DND-41 (cell line): ENCODE measurements around the gene MGAT5B.
A peak's percentile ranks its signal among the peaks of the same experiment; 100 is the strongest.

Experiments
- ATAC-seq: fragments of 200-7000 bp; cut with Tn5 transposase; 3 replicates; pipeline ENCODE4 v1.9.1; 2021; ENCODE audit warnings: low read depth; ENCODE audit not compliant: insufficient read depth
- DNase-seq: peaks from one replicate; pipeline ENCODE4 v3.0.0-alpha.2; 2020
- H2AFZ ChIP-seq: 2 replicates; pipeline ENCODE4 v1.6.0; 2012; ENCODE audit warnings: low read depth, low read length
- H3K27ac ChIP-seq: 2 replicates; pipeline ENCODE4 v1.5.1; 2012; ENCODE audit warnings: low read length, inconsistent platforms
- H3K27me3 ChIP-seq: fragments of 200-600 bp; sonication (generic); 2 replicates; pipeline ENCODE4 v1.6.0; 2012; ENCODE audit warnings: low read length, mild to moderate bottlenecking, inconsistent platforms; ENCODE audit not compliant: insufficient read depth, poor library complexity
- H3K36me3 ChIP-seq: 2 replicates; pipeline ENCODE4 v1.5.1; 2012; ENCODE audit warnings: low read length, inconsistent platforms; ENCODE audit not compliant: insufficient read depth
- H3K4me1 ChIP-seq: 2 replicates; pipeline ENCODE4 v1.5.1; 2012; ENCODE audit warnings: mild to moderate bottlenecking, low read length; ENCODE audit not compliant: insufficient read depth
- H3K4me2 ChIP-seq: 2 replicates; pipeline ENCODE4 v1.6.0; 2012; ENCODE audit warnings: mild to moderate bottlenecking, moderate library complexity, low read length, inconsistent platforms; ENCODE audit not compliant: insufficient read depth
- H3K4me3 ChIP-seq, 2 experiments: fragments of 200-600 bp in 1 of 2; shearing (Covaris generic) in 1 of 2; 2 replicates each; pipeline ENCODE4 v1.5.1; 2012 to 2016; ENCODE audit warnings: inconsistent platforms in 2 of 2, low read length in 2 of 2, mild to moderate bottlenecking in 2 of 2, low read depth in 1 of 2, moderate library complexity in 1 of 2
- H3K79me2 ChIP-seq: 2 replicates; pipeline ENCODE4 v1.6.0; 2012; ENCODE audit warnings: low read length, inconsistent platforms; ENCODE audit not compliant: insufficient read depth
- H3K9ac ChIP-seq: 2 replicates; pipeline ENCODE4 v1.6.0; 2012; ENCODE audit warnings: low read depth, mild to moderate bottlenecking, inconsistent platforms, low read length, moderate library complexity
- H3K9me3 ChIP-seq: 2 replicates; pipeline ENCODE4 v1.5.1; 2012; ENCODE audit warnings: low read length, moderate library complexity, mild to moderate bottlenecking, inconsistent platforms; ENCODE audit not compliant: insufficient read depth, severe bottlenecking
- H4K20me1 ChIP-seq: 2 replicates; pipeline ENCODE4 v1.6.0; 2012; ENCODE audit warnings: low read length; ENCODE audit not compliant: insufficient read depth
- CTCF ChIP-seq: IDR thresholded peaks from 2 replicates; pipeline ENCODE4 v1.5.1; 2012; ENCODE audit warnings: borderline replicate concordance, low read length, moderate library complexity, mild to moderate bottlenecking; ENCODE audit not compliant: poor library complexity, severe bottlenecking; ENCODE audit errors: extremely low read depth
- EZH2 ChIP-seq: IDR thresholded peaks from 3 replicates; pipeline ENCODE4 v1.6.1; 2012; ENCODE audit warnings: borderline replicate concordance, low read depth, mild to moderate bottlenecking, moderate library complexity, low read length, inconsistent platforms; ENCODE audit not compliant: severe bottlenecking

MGAT5B gene

GRCh38 chr17:76886395-76886794 is 18.2 kb downstream of the MGAT5B start:
- no peaks in the 10 kb centered on the region for H3K4me1 ChIP-seq
- no peak overlapping the region for H3K9ac ChIP-seq
- H4K20me1 ChIP-seq = no peaks in the 10 kb centered on the region
- H3K36me3 ChIP-seq = no peaks in the 10 kb centered on the region
- no peak overlapping the region for H3K4me3 ChIP-seq
- ATAC-seq (no peak), DNase-seq (no peak)
- no peaks in the 10 kb centered on the region for H3K27me3 ChIP-seq
- TF ChIP-seq CTCF (no peak), EZH2 (no peak)
- H3K4me2 ChIP-seq = no peak overlapping the region
- no peak overlapping the region for H3K27ac ChIP-seq
- no peaks in the 10 kb centered on the region for H3K9me3 ChIP-seq
- no peak overlapping the region for H2AFZ ChIP-seq
- H3K79me2 ChIP-seq = no peaks in the 10 kb centered on the region

GRCh38 chr17:76887802-76888201 is 19.6 kb downstream of the MGAT5B start:
- Histone ChIP-seq H3K4me2 (no peak overlapping the region), H2AFZ (no peak overlapping the region), H3K36me3 (no peaks in the 10 kb centered on the region), H3K27me3 (no peaks in the 10 kb centered on the region), H3K79me2 (no peaks in the 10 kb centered on the region), H3K4me1 (no peaks in the 10 kb centered on the region), H3K9ac (no peak overlapping the region), H3K4me3 (no peak overlapping the region), H3K27ac (no peak overlapping the region), H3K9me3 (no peaks in the 10 kb centered on the region), H4K20me1 (no peaks in the 10 kb centered on the region)
- DNase-seq = no peak
- TF ChIP-seq CTCF (peak; percentile 34), EZH2 (no peak)
- no peak for ATAC-seq

- Histone ChIP-seq H3K27me3 (no peaks in the 10 kb centered on the region), H3K36me3 (no peaks in the 10 kb centered on the region), H3K9ac (no peak overlapping the region), H4K20me1 (no peaks in the 10 kb centered on the region), H3K27ac (no peak overlapping the region), H2AFZ (no peak overlapping the region), H3K9me3 (no peaks in the 10 kb centered on the region), H3K4me1 (no peaks in the 10 kb centered on the region), H3K4me2 (no peak overlapping the region), H3K4me3 (no peak overlapping the region), H3K79me2 (no peaks in the 10 kb centered on the region)
- DNase-seq (no peak), ATAC-seq (no peak)
- TF ChIP-seq EZH2 (no peak), CTCF (no peak)
Observed at GRCh38 chr17:76888661-76889060, 20.5 kb downstream of the MGAT5B start.

- no peak overlapping the region for H2AFZ ChIP-seq
- H3K9ac ChIP-seq = no peak overlapping the region
- no peaks in the 10 kb centered on the region for H3K27me3 ChIP-seq
- H3K27ac ChIP-seq = no peak overlapping the region
- H3K36me3 ChIP-seq = no peaks in the 10 kb centered on the region
- H3K4me2 ChIP-seq = no peak overlapping the region
- no peaks in the 10 kb centered on the region for H3K9me3 ChIP-seq
- H3K4me3 ChIP-seq = no peak overlapping the region
- H3K79me2 ChIP-seq = no peaks in the 10 kb centered on the region
- no peaks in the 10 kb centered on the region for H4K20me1 ChIP-seq
- H3K4me1 ChIP-seq = no peaks in the 10 kb centered on the region
- TF ChIP-seq CTCF = no peak
- no peak for TF ChIP-seq EZH2
- ATAC-seq (no peak), DNase-seq (no peak)
Observed at GRCh38 chr17:76889323-76889722, 21.1 kb downstream of the MGAT5B start.
